PFSK-1 (cell line): ENCODE measurements around the gene TBCEL.

Source experiments
- POLR2AphosphoS5 ChIP-seq: IDR thresholded peaks from 2 replicates; pipeline ENCODE4 v1.6.1; 2012; ENCODE audit warnings: low read depth, mild to moderate bottlenecking, control low read depth, low read length, moderate library complexity
- SIN3A ChIP-seq: IDR thresholded peaks from 2 replicates; pipeline ENCODE4 v1.6.1; 2012; ENCODE audit warnings: mild to moderate bottlenecking, low read length, moderate library complexity, borderline replicate concordance; ENCODE audit not compliant: insufficient read depth
- TAF1 ChIP-seq: IDR thresholded peaks from 2 replicates; pipeline ENCODE4 v1.6.1; 2012; ENCODE audit warnings: low read length, control low read depth, borderline replicate concordance; ENCODE audit not compliant: insufficient read depth
- TF ChIP-seq, protein P1 (sequence below), 2 experiments: IDR thresholded peaks; 2 replicates each; pipeline versions ENCODE4 v1.6.1 to v1.8.0; 2011 to 2012; ENCODE audit warnings: low read depth in 2 of 2, low read length in 2 of 2, control low read depth in 1 of 2, inconsistent platforms in 1 of 2, mild to moderate bottlenecking in 1 of 2, moderate library complexity in 1 of 2; ENCODE audit not compliant: insufficient read depth in 1 of 2

GRCh38 chr11:121099364-121099763, 75.5 kb downstream of the TBCEL start:
- TF ChIP-seq TAF1 (no peak), SIN3A (no peak), POLR2AphosphoS5 (no peak)
- TF ChIP-seq, protein P1, sequence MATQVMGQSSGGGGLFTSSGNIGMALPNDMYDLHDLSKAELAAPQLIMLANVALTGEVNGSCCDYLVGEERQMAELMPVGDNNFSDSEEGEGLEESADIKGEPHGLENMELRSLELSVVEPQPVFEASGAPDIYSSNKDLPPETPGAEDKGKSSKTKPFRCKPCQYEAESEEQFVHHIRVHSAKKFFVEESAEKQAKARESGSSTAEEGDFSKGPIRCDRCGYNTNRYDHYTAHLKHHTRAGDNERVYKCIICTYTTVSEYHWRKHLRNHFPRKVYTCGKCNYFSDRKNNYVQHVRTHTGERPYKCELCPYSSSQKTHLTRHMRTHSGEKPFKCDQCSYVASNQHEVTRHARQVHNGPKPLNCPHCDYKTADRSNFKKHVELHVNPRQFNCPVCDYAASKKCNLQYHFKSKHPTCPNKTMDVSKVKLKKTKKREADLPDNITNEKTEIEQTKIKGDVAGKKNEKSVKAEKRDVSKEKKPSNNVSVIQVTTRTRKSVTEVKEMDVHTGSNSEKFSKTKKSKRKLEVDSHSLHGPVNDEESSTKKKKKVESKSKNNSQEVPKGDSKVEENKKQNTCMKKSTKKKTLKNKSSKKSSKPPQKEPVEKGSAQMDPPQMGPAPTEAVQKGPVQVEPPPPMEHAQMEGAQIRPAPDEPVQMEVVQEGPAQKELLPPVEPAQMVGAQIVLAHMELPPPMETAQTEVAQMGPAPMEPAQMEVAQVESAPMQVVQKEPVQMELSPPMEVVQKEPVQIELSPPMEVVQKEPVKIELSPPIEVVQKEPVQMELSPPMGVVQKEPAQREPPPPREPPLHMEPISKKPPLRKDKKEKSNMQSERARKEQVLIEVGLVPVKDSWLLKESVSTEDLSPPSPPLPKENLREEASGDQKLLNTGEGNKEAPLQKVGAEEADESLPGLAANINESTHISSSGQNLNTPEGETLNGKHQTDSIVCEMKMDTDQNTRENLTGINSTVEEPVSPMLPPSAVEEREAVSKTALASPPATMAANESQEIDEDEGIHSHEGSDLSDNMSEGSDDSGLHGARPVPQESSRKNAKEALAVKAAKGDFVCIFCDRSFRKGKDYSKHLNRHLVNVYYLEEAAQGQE (IDR thresholded peaks at IDR 0.05; ENCODE audit: insufficient read depth in 1 of 2, low read depth in 2 of 2, low read length in 2 of 2) = no peak
